Choroid plexus epithelial cell (primary cell): ENCODE measurements around the gene ZSWIM1.

ENCODE experiments used
- DNase-seq: peaks from one replicate; pipeline ENCODE4 v3.0.0-alpha.2; 2010; ENCODE audit warnings: low read depth
- H3K4me3 ChIP-seq: 2 replicates; pipeline ENCODE4 v1.5.1; 2011; ENCODE audit warnings: low read depth, mild to moderate bottlenecking, control low read depth, low read length, moderate library complexity
- CTCF ChIP-seq: conservative IDR thresholded peaks from 2 replicates; pipeline ENCODE4 v1.5.1; 2011; ENCODE audit warnings: low read depth, mild to moderate bottlenecking, control low read depth, inconsistent platforms, low read length, moderate library complexity

Gene ZSWIM1

DNA sequence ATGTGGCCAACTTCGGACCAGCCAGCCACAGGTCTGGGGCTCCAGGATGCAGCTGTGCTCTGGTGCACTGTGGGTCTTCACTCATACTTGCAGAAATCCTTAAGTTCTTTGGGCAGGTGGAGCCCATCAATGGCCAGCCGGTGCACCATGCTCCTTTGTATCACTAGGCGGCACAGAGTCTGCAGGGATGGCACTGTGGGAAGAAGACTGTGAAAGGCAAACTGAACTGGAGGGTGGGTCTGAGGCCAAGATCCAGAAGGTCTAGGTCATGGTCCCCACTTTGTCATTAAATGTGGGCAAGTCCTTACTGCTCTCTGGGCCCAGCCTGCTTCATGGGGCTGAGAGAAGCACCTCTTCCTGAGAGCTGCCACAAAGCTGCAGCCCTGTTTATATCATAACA lies 7.7 kb downstream of the ZSWIM1 start:
- no peak for DNase-seq
- no peak overlapping the region for H3K4me3 ChIP-seq
- no peak for TF ChIP-seq CTCF

- TF ChIP-seq CTCF: peak; percentile 82
- DNase-seq: peak; percentile 91
- H3K4me3 ChIP-seq: peak overlapping the region; percentile 78
Observed at GRCh38 chr20:45890077-45890984, 9.3 kb downstream of the ZSWIM1 start.

- peak; percentile 94 for DNase-seq
- peak within 1 kb of the TSS; percentile 78 for H3K4me3 ChIP-seq
- TF ChIP-seq CTCF: no peak
Observed at GRCh38 chr20:45890985-45891983, 10.3 kb downstream of the ZSWIM1 start, which contains the start of the genes CTSA and NEURL2. TSS of gene CTSA (plus strand) at chr20:45891335. CDS start at chr20:45891569, 234 bp downstream. TSS of gene NEURL2 (minus strand) at chr20:45891208. CDS start at chr20:45890991, 217 bp downstream.

GRCh38 chr20:45892049-45892825 lies 11.2 kb downstream of the ZSWIM1 start:
- peak; percentile 38 for TF ChIP-seq CTCF
- peak; percentile 63 for DNase-seq
- H3K4me3 ChIP-seq: peak overlapping the region; percentile 78

GRCh38 chr20:45892828-45893500 lies 11.9 kb downstream of the ZSWIM1 start:
- TF ChIP-seq CTCF: no peak
- DNase-seq: peak; percentile 60
- H3K4me3 ChIP-seq: peak overlapping the region; percentile 10

- no peak for DNase-seq
- H3K4me3 ChIP-seq: no peak overlapping the region
- TF ChIP-seq CTCF: no peak
Observed at GRCh38 chr20:45893831-45894230, 12.8 kb downstream of the ZSWIM1 start.
